GM12892 (cell line): ENCODE results near the gene CYP1A2.

ENCODE experiments used
- DNase-seq: peaks from one replicate; pipeline ENCODE4 v3.0.0; 2011; ENCODE audit not compliant: insufficient read length
- FAIRE-seq: peaks from 2 replicates; lab custom pipeline; 2011; peaks lifted over from hg19 to GRCh38; lab: Jason Lieb, UNC
- POLR2A ChIP-seq: IDR thresholded peaks from 2 replicates; pipeline ENCODE4 v1.6.1; 2011; ENCODE audit warnings: low read depth, low read length, control low read depth
- POLR2AphosphoS5 ChIP-seq: IDR thresholded peaks from 2 replicates; pipeline ENCODE4 v1.6.1; 2011; ENCODE audit warnings: low read depth, low read length, control low read depth
- TAF1 ChIP-seq: IDR thresholded peaks from 2 replicates; pipeline ENCODE4 v1.6.1; 2011; ENCODE audit warnings: low read depth, mild to moderate bottlenecking, control low read depth, low read length, borderline replicate concordance

The CYP1A2 gene

DNA sequence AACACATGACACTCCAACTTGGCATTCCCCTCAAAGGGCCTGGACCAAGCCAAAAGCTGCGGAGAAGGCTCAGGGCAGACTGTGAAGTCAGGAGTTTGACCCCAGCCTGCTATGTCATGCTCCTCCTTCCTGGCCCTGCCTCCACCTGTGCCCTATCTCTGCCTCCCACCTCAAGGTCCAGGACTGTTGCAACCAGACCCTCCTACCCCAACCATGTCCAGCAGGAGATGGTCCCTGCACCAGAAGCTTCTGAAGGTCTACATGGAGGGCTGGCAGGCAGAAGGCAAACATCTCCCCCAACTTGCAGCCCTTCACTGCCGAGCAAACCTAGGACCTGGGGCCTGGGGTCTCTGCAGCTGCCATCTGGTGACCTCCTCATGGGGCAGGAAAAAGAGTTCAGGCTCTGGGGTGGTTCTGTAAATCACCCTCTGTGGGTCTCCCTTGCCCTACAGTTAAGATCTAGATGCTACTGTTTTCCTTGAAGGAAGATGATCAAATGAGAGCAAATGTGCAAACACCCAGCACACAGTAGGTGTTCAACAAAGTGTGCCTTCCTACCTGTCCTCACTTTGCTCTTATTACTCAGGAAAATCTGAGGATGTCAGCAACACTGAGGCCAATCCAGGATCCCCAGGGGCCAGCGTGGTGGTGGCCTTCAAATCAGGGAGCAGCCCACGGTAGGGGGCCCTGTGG lies 21.7 kb downstream of the CYP1A2 start:
- no peak for DNase-seq
- no peak for TF ChIP-seq POLR2A
- no peak for TF ChIP-seq TAF1
- FAIRE-seq, result no peak

DNA sequence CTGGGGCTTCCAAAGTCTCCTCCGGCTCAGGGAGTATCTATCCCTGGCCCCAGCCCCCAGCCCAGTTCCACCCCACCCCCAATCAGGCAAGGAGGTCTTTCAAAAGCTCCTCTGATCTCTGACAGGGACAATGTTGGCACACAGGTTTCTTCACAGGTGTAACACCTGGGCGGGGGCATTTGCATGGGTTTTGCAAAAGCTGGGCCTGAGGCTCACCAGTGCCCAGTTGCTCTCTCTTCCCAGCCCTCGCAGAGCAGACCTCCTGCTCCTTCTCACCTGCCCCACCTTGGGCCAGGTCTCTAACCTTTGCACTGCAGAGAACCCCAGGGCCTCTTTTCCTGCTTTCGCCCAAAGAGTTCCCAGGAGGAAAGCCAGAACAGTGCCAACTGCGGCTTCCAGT lies 24.7 kb downstream of the CYP1A2 start:
- no peak for FAIRE-seq
- TF ChIP-seq POLR2A (no peak), POLR2AphosphoS5 (no peak), TAF1 (no peak)
- no peak for DNase-seq

GRCh38 chr15:74773731-74774252 lies 25.1 kb downstream of the CYP1A2 start:
- no peak for TF ChIP-seq POLR2A
- no peak for TF ChIP-seq TAF1
- no peak for TF ChIP-seq POLR2AphosphoS5
- FAIRE-seq (peak; percentile 5), DNase-seq (no peak)

DNA sequence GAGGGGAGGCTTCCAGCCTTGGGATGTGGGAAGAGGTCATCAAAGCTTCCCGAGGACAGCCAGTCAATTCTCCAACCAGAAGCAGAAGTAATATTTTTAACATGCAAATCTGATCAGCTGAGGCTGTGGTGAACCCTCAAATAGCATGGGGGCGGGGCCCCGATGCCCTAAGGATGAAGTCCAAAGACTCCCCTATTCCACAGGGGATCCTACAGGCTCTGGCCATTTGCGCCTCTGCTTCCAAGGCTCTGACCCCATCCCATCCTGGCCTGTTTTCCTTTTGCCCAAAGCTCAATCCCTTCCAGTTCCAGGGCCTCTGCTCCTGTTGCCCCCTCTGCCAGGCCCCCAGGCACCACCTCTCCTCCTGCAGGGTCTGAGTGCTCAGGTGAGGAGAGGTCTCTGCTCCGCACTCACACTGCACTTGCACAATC lies 26.5 kb downstream of the CYP1A2 start:
- TF ChIP-seq TAF1 (no peak), POLR2A (no peak), POLR2AphosphoS5 (no peak)
- DNase-seq (no peak), FAIRE-seq (peak; percentile 87)

- no peak for TF ChIP-seq POLR2A
- TF ChIP-seq TAF1, result no peak
- no peak for TF ChIP-seq POLR2AphosphoS5
- FAIRE-seq, result no peak
- DNase-seq, result no peak
Measured at GRCh38 chr15:74775894-74776293, 27.2 kb downstream of the CYP1A2 start.

DNA sequence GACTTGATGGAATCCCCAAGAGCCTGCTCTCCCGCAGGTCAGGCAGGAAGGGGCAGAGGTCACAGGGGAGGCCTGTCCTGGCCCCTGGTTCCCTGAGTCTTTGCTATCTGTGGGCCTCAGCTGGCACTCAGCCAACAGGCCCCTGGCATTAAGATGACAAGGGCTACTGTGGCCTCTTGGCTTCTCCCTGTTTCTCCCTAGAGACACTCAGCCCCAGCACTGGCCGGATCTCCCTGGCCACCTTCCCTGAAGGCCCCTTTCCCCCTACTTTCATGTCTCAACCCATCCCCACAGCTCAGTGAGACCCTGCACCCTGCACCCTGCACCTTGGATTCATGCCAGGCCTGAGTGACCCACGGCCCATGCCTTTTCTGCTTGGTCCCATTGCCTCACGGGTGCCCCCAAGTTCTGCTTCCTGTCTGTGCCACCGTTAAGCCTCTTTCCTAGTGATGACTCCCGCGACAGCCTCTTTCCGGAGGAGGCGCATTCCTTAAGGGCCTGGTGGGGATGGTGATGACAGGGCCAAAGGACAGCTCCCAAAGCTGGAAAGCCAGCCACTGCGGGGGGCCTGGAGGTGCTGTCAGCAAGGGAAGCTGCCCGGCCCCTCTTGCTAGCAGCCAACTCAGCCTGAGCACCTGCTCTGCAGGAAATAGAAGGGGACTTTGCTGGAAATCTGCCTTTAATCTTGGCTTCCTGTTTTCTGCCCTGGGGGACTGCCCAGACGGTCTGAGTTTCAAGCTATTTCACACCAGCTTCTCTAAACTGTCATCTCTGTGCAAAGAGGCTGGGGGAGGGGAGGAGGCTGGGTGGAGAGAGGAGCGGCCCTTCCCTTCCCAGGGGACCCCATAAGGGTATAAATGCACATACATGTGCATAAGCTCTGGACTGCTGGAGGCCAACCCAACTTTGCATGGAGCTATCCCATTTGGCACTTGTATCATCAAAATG lies 28.4 kb downstream of the CYP1A2 start:
- peak; percentile 70 for DNase-seq
- FAIRE-seq, result peak; percentile 94
- TF ChIP-seq TAF1, result no peak
- peak; percentile 50; the same call in 1 of the 2 replicates for TF ChIP-seq POLR2AphosphoS5
- TF ChIP-seq POLR2A, result peak; percentile 83

GRCh38 chr15:74777769-74778598 lies 29.3 kb downstream of the CYP1A2 start:
- DNase-seq (no peak), FAIRE-seq (peak; percentile 17)
- no peak for TF ChIP-seq TAF1

DNA sequence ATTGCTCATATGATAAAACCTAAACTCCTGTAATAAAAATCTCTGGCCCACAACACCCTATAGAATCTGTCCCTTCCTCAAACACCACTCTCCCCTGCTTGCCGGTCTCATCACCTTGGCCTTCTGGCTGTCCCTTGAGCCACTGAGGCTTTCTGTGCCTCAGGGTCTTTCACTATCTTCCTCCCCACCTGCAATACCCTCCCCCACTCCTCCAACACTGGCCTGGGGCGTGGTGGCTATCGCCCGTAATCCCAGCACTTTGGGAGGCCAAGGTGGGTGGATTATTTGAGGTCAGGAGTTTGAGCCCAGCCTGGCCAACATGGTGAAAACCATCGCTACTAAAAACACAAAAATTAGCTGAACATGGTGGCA lies 29.9 kb downstream of the CYP1A2 start:
- no peak for FAIRE-seq
- DNase-seq, result no peak
- TF ChIP-seq POLR2AphosphoS5 (no peak), TAF1 (no peak), POLR2A (no peak)

GRCh38 chr15:74779162-74779648 lies 30.6 kb downstream of the CYP1A2 start:
- no peak for TF ChIP-seq POLR2AphosphoS5
- TF ChIP-seq POLR2A, result no peak
- no peak for TF ChIP-seq TAF1
- FAIRE-seq, result no peak
- DNase-seq, result no peak

DNA sequence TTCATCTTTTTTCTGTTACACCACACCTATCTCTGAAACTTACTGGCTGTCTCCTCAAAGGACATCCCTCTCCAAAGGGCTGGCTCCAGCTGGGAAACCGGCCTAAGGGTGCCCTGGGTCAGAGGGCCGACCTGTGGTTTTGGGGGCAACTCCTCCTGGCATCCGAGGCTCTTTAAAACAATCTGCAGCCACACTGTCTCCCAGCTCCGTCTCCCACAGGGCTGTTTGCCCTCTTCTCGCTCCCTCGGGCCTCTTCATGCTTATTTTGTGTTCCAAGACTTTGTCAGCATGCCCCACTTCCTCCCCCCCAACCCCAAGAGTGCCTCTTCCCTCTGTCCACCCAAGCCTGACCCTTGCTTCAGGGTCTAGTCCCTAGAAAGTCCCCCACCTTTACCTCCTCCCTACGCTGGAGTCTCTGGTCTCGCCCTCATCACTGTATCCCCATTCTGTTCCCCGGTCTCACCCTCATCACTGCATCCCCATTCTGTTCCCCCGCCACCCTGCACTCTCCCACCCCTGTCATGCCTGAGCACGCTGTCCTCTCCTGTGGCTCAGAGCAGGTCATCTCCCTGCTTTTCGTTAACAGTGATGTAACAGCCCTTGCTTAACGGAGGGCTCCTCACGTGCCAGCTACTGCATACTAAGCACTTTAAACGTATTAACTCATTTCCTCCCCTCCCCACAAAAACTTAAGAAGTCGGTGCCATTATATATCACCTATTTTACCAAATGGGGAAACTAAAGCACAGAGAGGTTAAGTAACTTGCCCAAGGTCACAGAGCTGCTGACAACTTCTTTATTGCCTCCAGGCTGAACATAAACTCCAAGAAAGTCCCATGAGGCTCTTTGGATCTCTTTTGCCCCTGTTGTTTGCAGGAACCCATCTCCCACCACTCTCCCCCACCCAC lies 32.1 kb downstream of the CYP1A2 start:
- FAIRE-seq (peak; percentile 85), DNase-seq (no peak)
- TF ChIP-seq POLR2A (peak; percentile 49; the same call in 1 of the 2 replicates), TAF1 (no peak), POLR2AphosphoS5 (0 out of 2 replicates have a peak, but pooled peaks have one; percentile 22)
